Measurements from ENCODE around the gene KLHDC1. TPM values are rescaled to one million over a fixed set of nuclear protein-coding genes. Genes with fewer than 3 reads are reported as not detected.

The KLHDC1 gene
- total and polyA plus RNA-seq, 2 donors (not counting 1 experiment from before 2014, with no cell fraction given) = 0.85 to 5.8 TPM

GRCh38 chr14:49783394-49784014 is 90.6 kb downstream of the KLHDC1 start:
- no peak for DNase-seq (ENCODE audit: low read depth in 2 of 2)
- no peaks in the 10 kb centered on the region for H3K9me3 ChIP-seq (ENCODE audit: control insufficient read depth, insufficient read depth, low read depth, low read length)
- peaks cover 5% of the 10 kb centered on the region for H3K36me3 ChIP-seq (ENCODE audit: control insufficient read depth, insufficient read depth, low read length)
- no peak overlapping the region for H3K4me3 ChIP-seq (replicated peaks in 1 of 4; ENCODE audit: control extremely low read depth in 1 of 4, insufficient read depth in 1 of 4, low read depth in 3 of 4, low read length in 4 of 4)
- TF ChIP-seq EZH2 (IDR thresholded peaks at IDR 0.05; ENCODE audit: low read length, missing control alignments) (no peak), CTCF (conservative IDR thresholded peaks at IDR 0.05 in 1 of 2, IDR thresholded peaks at IDR 0.05 in 1 of 2; ENCODE audit: low read depth in 1 of 2, low read length in 2 of 2) (no peak)
- H3K9ac ChIP-seq (ENCODE audit: insufficient read depth, low read length) = no peak overlapping the region
- no peaks in the 10 kb centered on the region for H3K4me1 ChIP-seq (ENCODE audit: control insufficient read depth, extremely low read depth, insufficient read depth, low read length)
- no peak overlapping the region for H3K4me2 ChIP-seq (ENCODE audit: extremely low read depth, insufficient read depth, low read length)
- H4K20me1 ChIP-seq (ENCODE audit: control insufficient read depth, extremely low read depth, insufficient read depth, low read length) = no peaks in the 10 kb centered on the region
- no peak overlapping the region for H2AFZ ChIP-seq (ENCODE audit: low read length)
- H3K27ac ChIP-seq (ENCODE audit: insufficient read depth, low read length) = no peak overlapping the region
- no peaks in the 10 kb centered on the region for H3K27me3 ChIP-seq (ENCODE audit: control insufficient read depth, insufficient read depth, low read length)
- no peaks in the 10 kb centered on the region for H3K79me2 ChIP-seq (ENCODE audit: control insufficient read depth, insufficient read depth, low read length)

- Histone ChIP-seq H4K20me1 (ENCODE audit: control insufficient read depth, extremely low read depth, insufficient read depth, low read length) (no peaks in the 10 kb centered on the region), H3K79me2 (ENCODE audit: control insufficient read depth, insufficient read depth, low read length) (no peaks in the 10 kb centered on the region), H3K4me2 (ENCODE audit: extremely low read depth, insufficient read depth, low read length) (no peak overlapping the region), H3K27ac (ENCODE audit: insufficient read depth, low read length) (no peak overlapping the region), H3K4me1 (ENCODE audit: control insufficient read depth, extremely low read depth, insufficient read depth, low read length) (no peaks in the 10 kb centered on the region), H3K4me3 (replicated peaks in 1 of 4; ENCODE audit: control extremely low read depth in 1 of 4, insufficient read depth in 1 of 4, low read depth in 3 of 4, low read length in 4 of 4) (no peak overlapping the region), H3K27me3 (ENCODE audit: control insufficient read depth, insufficient read depth, low read length) (no peaks in the 10 kb centered on the region), H3K9ac (ENCODE audit: insufficient read depth, low read length) (no peak overlapping the region), H3K36me3 (ENCODE audit: control insufficient read depth, insufficient read depth, low read length) (peaks cover 14% of the 10 kb centered on the region), H3K9me3 (ENCODE audit: control insufficient read depth, insufficient read depth, low read depth, low read length) (no peaks in the 10 kb centered on the region), H2AFZ (ENCODE audit: low read length) (no peak overlapping the region)
- DNase-seq (ENCODE audit: low read depth in 2 of 2) = no peak
- TF ChIP-seq CTCF (conservative IDR thresholded peaks at IDR 0.05 in 1 of 2, IDR thresholded peaks at IDR 0.05 in 1 of 2; ENCODE audit: low read depth in 1 of 2, low read length in 2 of 2) = no peak
- TF ChIP-seq EZH2 (IDR thresholded peaks at IDR 0.05; ENCODE audit: low read length, missing control alignments) = no peak
Measured at GRCh38 chr14:49786315-49786714, 93.4 kb downstream of the KLHDC1 start.

- Histone ChIP-seq H3K27ac (ENCODE audit: insufficient read depth, low read length) (no peak overlapping the region), H4K20me1 (ENCODE audit: control insufficient read depth, extremely low read depth, insufficient read depth, low read length) (no peaks in the 10 kb centered on the region), H3K27me3 (ENCODE audit: control insufficient read depth, insufficient read depth, low read length) (no peaks in the 10 kb centered on the region), H3K4me3 (replicated peaks in 1 of 4; ENCODE audit: control extremely low read depth in 1 of 4, insufficient read depth in 1 of 4, low read depth in 3 of 4, low read length in 4 of 4) (no peak overlapping the region), H3K9ac (ENCODE audit: insufficient read depth, low read length) (no peak overlapping the region), H3K4me2 (ENCODE audit: extremely low read depth, insufficient read depth, low read length) (no peak overlapping the region), H3K36me3 (ENCODE audit: control insufficient read depth, insufficient read depth, low read length) (peaks cover 11% of the 10 kb centered on the region), H3K9me3 (ENCODE audit: control insufficient read depth, insufficient read depth, low read depth, low read length) (no peaks in the 10 kb centered on the region), H2AFZ (ENCODE audit: low read length) (no peak overlapping the region), H3K4me1 (ENCODE audit: control insufficient read depth, extremely low read depth, insufficient read depth, low read length) (no peaks in the 10 kb centered on the region), H3K79me2 (ENCODE audit: control insufficient read depth, insufficient read depth, low read length) (no peaks in the 10 kb centered on the region)
- no peak for DNase-seq (ENCODE audit: low read depth in 2 of 2)
- no peak for TF ChIP-seq EZH2 (IDR thresholded peaks at IDR 0.05; ENCODE audit: low read length, missing control alignments)
- TF ChIP-seq CTCF (conservative IDR thresholded peaks at IDR 0.05 in 1 of 2, IDR thresholded peaks at IDR 0.05 in 1 of 2; ENCODE audit: low read depth in 1 of 2, low read length in 2 of 2) = no peak
Measured at GRCh38 chr14:49792618-49793017, 99.7 kb downstream of the KLHDC1 start.
